Measurements from ENCODE around the gene RFNG.

RFNG gene

DNA sequence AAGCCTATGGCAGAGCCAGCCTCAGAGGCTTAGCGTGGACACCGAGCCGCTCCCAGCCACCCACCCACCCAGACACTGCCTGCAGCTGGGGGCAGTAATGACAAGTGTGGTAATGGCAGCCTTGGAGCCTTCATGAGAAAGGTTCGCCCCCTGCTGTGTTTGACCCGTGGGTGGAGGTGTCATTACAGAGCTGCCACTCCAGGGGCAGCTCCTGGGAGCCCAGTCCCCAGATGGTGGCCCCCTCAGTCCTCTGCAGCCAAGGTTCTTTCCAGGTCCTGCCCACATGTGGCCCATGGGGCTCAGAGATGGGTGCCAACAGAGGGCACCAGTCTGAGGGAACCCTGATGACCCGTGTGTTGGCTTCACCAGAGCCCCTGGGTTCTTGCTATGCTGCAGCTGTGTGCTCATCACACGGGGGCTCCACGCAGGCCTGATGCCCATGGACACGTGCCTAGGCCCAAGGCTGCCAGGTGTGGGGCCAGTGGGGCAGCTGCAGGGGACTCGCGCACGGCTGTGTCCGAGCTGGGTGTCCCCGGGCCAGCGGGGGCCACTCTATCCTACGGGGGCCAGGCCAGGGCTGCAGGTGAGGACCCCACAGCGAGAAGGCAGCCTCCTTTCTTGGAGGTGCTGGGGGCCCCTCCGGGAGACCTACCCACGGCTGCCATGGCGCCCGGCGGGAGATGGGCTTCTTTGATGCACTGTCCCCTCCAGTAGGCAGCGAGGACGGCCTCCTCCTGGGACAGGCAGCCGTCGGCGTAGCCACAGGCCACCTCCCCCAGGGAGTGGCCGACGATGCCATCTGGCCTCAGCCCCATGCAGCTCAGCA lies 38.3 kb upstream of the RFNG start:
- no peak for DNase-seq (ENCODE audit: low spot score)
- TF ChIP-seq, protein P1, sequence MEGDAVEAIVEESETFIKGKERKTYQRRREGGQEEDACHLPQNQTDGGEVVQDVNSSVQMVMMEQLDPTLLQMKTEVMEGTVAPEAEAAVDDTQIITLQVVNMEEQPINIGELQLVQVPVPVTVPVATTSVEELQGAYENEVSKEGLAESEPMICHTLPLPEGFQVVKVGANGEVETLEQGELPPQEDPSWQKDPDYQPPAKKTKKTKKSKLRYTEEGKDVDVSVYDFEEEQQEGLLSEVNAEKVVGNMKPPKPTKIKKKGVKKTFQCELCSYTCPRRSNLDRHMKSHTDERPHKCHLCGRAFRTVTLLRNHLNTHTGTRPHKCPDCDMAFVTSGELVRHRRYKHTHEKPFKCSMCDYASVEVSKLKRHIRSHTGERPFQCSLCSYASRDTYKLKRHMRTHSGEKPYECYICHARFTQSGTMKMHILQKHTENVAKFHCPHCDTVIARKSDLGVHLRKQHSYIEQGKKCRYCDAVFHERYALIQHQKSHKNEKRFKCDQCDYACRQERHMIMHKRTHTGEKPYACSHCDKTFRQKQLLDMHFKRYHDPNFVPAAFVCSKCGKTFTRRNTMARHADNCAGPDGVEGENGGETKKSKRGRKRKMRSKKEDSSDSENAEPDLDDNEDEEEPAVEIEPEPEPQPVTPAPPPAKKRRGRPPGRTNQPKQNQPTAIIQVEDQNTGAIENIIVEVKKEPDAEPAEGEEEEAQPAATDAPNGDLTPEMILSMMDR (IDR thresholded peaks at IDR 0.05; ENCODE audit: extremely low read depth, insufficient read depth, missing control alignments) = no peak
- in situ Hi-C loops (cut with MboI; ENCODE audit: low pct_unique_long_range_greater_than_20kb, low sequenced_read_pairs, unreplicated experiment) = no loop called here

DNA sequence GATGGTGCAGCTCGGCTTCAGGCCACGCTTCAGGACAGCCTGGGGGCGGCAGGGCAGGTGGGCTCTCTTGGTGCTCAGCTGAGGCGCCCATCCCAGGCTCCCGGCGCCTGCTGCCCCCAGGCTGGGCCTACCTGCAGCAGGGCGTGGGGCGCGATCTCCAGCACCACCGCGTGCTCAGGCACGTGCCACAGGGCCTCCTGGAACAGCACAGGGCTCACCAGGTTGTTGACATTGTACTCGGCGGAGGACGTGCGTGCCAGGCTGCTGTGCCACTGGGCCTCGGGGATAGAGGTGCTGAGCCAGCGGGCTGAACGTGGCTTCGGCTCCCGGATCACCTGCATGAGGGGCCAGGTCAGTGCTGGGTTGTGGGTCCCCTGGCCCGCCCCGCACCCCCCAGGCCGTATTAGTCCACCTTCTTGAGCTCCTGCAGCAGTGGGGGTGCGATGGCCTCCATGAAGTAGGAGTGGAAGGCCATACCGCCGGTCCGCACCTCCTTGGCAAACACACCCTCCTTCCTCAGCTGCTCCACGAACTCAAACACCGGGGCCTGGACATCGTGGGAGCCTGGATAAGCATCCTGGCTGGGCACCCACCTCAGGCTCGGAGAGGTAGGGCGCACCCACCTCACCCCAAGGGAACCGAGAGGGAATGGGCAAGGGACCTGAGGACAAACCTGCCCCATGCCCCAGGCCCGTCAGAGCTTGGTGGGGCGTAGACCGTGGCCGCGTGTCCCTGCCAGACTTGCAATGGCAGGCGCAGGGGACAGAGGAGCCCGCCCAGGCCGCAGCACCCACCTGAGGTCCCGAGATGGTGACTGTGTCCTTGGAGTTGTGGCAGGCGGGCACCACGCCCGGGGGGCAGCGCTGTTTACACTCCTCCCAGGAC lies 37.5 kb upstream of the RFNG start:
- no peak for DNase-seq (ENCODE audit: low spot score)
- TF ChIP-seq, protein P1 (IDR thresholded peaks at IDR 0.05; ENCODE audit: extremely low read depth, insufficient read depth, missing control alignments) = no peak
- in situ Hi-C loops (cut with MboI; ENCODE audit: low pct_unique_long_range_greater_than_20kb, low sequenced_read_pairs, unreplicated experiment) = no loop called here

DNA sequence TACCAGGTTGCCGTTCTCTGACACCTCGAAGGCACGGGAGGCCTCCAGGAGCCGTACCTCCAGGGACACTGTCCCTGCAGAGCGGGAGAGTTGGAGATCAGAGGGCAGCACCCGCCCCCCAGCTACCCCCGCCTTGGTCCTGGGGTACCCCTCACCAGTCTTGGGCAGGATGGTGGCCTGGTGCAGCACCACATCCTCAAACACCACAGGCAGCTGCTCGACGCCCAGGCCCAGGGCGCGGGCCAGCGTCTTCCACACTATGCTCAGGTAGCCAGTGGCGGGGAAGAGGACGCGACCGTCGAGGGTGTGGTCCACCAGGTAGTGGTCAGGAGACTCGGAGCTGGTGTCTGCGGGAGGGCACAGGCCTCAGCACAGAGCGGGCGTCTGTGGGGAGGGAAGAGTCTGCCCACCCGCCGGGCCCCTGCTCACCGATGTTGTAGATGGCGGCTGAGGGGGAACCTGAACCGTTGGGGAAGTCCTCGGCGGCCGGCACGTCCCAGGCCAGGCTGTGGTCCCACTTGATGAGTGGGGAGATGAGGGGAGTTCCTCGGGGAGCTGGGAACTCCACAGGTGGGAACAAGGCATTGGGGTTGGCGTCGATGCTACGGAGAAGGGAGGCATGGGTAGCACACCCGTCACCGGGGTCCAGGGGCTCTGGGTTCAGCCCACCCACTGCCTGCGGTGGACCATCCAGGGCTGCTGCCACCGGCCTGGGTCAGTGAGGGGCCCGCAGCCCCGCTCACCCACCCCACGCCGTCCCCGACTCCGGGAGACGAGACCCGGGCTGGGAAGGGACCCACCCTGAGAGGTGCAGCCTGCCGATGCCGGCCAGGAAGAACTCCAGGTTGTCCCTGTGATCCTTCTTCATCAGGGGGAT lies 36.6 kb upstream of the RFNG start:
- in situ Hi-C loops (cut with MboI; ENCODE audit: low pct_unique_long_range_greater_than_20kb, low sequenced_read_pairs, unreplicated experiment) = no loop called here
- TF ChIP-seq, protein P1 (IDR thresholded peaks at IDR 0.05; ENCODE audit: extremely low read depth, insufficient read depth, missing control alignments) = no peak
- DNase-seq (ENCODE audit: low spot score) = no peak

DNA sequence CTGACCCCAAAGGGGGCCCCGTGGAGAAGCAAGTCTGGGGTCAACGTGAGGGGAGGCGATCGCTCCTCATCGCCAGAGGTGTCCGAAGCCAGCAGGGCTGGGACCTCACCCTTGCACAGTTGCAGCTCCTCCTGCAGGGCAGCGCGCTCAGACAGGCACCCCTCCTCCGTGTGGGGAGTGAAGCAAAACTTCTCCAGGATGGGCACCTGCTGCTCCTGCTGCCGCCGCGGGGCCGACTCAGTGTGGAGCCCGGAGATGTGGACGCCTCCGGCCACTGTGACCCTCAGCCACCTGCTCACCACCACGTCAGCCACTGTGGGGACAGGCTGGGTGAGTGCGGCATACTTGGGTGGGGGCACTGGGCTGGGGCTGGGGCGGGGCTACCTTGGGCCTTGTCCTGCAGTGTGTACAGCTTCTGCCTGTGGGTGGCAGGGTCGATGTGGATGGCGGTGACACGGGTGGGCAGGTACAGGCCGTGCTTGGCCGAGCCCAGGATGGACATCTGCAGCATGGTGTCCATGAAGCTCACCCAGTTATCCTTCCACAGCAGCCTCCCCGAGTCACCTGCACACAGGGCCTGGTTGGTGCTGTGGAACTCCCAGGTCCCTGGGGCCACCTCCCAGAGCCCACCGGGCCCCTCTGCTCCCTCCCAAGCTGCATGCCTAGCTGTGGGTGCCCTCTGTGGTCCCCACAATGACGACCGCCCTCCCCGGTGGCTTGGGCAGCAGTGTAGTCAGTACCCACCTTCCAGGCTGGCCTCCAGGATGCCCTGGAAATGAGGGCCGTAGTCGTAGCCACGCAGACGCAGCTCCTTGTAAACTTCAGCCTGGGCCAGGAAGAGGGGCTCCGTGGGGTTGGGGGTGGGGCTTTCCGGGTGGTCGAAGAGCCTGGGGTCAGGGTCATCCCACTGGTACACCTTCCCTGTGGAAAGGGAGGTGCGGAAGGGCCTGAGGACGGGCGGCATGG lies 35.6 kb upstream of the RFNG start:
- in situ Hi-C loops (cut with MboI; ENCODE audit: low pct_unique_long_range_greater_than_20kb, low sequenced_read_pairs, unreplicated experiment) = no loop called here
- DNase-seq (ENCODE audit: low spot score) = no peak
- TF ChIP-seq, protein P1 (IDR thresholded peaks at IDR 0.05; ENCODE audit: extremely low read depth, insufficient read depth, missing control alignments) = no peak

DNA sequence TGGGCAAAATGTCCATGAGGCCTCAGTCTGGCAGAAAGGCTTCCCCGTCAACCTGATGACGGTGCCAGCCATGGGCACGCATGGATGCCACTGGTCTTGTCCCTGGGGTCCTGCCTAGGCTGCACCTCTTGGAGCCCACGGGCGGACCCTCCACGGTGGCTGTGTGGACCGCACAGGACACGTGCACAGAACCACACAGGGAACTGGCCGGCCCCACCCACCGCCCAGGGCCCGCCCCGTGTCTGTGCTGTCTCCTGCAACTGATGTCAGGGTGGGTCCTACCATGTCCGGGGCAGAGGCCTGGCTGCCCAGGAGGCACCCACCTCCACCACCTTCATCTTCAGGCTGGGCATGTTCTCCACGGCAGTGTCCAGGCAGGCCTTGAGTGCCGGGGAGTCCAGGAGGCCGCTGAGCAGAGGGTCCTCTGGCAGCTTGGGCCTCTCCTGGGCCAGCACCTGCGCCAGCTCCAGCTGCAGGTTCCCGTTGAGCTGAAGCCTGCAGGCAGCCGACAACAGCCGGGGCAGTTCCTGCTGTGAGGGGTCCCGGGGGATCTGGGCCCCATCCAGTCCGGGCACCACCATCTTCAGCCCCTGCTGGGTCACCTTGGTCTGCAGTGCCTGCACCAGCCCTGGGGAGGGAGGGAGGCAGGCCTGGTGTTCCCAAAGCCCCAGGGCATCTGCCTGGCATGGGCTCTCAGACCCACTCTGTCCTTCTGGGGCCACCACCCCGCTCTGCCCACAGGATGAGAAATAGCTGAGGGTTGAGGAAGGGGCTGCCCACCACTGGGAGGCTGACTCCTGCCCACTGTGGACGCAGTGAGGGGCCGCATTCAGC lies 34.5 kb upstream of the RFNG start:
- in situ Hi-C loops (cut with MboI; ENCODE audit: low pct_unique_long_range_greater_than_20kb, low sequenced_read_pairs, unreplicated experiment) = no loop called here
- TF ChIP-seq, protein P1 (IDR thresholded peaks at IDR 0.05; ENCODE audit: extremely low read depth, insufficient read depth, missing control alignments) = no peak
- no peak for DNase-seq (ENCODE audit: low spot score)
